HG03175 (cell line): ENCODE data around the gene CD99.
"Not testable (repeated sequence)": the region's sequence is repeated elsewhere in the genome, so short reads cannot be mapped to it uniquely, and the experiment has no call there.

Experiments used
- ATAC-seq: cut with Tn5 transposase; IDR thresholded peaks from one replicate; pipeline ENCODE4 v1.9.1; 2021; ENCODE audit warnings: mild to moderate bottlenecking, moderate library complexity; ENCODE audit not compliant: unreplicated experiment

Gene CD99

DNA sequence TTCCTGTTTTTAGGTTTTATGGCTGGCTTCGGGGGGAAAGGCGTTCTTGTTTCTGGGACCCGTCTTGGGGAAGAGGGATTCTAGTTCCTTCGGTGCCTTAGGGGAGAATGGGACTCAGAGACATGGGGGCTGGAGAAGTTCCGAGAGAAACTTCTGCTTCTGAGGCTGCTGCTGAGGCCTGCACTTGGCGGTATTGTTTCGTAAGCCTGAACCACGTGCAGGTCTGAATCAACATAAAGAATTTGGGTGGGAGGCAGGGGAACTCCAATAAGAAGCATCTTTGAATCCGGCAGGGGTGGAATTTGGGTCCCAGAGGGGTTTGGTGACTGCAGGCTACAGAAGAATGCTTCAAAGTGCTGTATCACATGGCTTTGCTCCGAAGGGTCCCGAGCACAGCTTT, 75.8 kb downstream of the CD99 start:
- no peak for ATAC-seq

DNA sequence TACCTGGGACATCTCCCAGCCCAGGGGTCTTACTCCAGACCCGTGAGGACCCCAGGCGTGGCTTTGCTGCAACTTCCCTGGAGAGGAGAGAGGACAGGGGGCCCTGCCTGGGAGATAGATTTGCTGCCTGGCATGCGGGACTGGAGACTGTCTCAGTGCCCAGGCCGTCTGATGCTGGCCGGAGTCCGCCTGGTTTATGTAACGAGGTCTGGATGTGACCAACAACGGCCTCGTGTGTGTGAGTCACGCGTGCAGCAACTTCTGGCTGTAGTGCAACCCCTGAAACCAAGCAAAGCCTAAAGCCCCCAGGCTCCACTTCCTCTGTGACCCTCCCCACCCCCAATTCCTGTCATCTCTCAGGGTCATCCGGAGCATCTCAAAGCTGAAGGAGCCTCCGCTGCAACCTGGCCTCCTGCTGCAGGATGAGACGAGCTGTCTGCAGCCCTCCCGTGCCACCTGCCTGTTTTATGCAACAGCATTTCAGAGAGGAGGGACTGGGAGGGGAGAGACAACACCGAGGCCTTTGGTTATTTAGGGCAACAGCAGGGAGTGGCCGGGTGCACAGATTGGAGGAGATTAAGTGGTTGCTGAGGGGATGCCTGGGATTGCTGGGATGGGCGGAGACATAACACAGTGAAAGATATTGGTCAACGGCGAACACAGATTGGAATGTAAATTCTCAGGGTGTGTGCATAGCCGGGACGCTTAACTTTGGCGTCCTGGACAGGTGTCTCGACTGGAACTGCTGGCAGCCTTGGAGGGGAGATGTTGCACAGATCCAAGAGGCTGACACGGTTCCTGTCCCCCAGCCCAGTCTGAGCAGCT, 76.7 kb downstream of the CD99 start:
- ATAC-seq = no peak

DNA sequence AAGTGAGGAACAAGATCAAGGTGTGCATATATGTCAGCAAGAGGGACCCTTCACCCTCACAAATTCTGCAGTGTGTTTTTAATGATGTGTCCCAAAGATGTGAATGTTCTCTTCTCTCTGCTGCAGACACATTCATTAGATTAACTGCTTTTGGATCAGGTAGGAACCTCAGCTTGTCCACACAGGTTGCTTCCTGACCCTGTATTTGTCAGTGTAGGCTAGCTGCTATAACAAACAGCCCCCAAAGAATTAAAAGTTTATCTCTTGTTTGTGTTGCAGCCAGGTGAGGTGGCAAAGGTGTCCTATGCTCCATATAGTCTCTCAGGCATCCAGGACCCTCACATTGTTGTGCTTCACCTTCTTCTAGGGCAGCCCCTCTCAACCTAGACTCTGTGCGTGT, 78.5 kb downstream of the CD99 start:
- no peak for ATAC-seq

DNA sequence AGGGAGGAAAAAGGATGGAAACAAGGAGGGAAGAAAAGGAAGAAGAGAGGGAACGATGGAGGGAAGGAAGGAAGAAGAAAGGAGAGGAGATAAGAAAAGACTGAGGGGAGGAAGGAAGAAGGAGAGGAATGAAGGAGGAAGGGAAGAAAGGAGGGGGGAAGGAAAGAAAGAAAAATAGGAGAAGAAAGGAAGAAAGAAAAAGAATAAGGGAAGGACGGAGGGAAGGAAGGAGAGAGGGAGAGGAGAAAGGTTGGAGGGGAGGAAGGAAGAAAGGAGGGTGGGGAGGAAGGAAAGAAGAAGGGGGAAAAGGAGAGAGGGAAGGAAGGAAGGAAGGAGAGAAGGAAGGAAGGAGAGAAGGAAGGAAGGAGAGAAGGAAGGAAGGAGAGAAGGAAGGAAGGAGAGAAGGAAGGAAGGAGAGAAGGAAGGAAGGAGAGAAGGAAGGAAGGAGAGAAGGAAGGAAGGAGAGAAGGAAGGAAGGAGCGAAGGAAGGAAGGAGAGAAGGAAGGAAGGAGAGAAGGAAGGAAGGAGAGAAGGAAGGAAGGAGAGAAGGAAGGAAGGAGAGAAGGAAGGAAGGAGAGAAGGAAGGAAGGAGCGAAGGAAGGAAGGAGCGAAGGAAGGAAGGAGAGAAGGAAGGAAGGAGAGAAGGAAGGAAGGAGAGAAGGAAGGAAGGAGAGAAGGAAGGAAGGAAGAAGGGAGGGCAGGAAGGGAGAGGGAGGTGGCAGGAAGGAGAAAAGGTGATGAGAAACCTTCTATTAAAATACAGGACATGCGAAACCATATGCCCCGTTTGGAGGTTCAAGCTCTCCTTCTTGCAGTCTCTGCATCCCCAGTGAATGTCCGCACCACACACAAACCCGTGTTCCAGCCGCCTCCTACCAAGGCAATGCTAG, 82.3 kb downstream of the CD99 start:
- ATAC-seq = not testable (repeated sequence)

DNA sequence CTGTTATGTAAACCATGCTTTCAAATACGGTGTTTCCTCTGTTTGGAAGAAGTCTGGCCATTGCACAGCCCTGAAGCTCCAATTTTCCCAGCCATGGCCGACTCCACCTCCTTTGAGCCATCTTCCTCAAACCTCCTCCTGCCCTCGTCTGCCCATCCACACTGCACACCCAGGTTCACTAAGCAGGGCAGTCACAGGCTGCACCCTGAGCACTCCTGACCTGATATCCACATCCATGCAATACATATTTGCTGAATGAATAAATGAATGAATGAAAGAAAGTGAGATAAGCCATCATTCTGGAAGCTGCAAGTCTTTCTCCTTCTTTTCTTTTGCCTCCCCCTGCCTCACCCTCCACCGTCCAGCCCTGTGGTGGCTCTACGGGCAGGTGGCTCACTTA, 83.0 kb downstream of the CD99 start:
- no peak for ATAC-seq

DNA sequence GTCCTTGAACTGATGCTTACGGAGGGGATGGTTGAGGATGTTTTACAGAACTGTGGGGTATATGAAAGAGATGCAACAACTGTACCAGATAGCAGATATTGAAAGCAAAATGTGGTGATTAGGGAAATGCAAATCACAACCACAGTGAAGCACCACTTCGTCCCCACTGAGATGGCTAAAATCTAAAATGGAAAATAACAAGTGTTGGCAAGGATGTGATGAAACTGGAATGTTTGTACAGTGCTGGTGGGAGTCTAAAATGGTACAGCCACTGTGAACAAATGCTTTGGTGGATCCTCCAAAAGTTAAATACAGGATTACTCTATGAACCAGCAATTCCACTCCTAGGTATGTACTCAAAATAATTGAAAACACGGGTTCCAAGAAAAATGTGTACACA, 83.7 kb downstream of the CD99 start:
- no peak for ATAC-seq

DNA sequence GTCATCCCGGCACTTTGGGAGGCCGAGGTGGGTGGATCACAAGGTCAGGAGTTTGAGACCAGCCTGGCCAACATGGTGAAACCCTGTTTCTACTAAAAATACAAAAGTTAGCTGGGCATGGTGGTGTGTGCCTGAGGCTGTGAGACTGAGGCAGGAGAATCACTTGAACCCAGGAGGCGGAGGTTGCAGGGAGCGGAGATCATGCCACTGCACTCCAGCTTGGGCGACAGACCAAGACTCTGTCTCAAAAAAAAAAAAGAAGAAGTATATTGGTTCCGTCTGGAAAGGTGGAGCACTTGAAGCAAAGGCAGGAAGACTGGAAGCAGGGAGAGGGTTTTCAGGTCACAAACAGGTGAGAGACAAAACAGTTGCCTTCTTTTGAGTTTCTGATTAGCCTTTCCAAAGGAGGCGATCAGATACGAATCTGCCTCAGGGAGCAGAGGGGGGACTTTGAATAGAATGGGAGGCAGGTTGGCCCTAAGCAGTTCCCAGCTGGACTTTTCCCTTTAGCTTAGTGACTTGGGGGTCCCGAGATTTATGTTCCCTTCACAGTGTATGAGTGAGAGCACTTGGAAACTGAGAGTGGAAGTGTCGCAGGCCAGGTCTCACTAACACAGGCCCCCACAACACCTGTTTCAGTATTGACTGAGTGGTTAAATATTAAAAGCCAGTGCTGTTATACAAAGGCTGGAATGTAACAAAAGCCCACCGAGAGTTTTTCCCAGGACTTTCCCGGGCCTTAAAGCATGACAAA, 89.6 kb downstream of the CD99 start:
- not testable (repeated sequence) for ATAC-seq

DNA sequence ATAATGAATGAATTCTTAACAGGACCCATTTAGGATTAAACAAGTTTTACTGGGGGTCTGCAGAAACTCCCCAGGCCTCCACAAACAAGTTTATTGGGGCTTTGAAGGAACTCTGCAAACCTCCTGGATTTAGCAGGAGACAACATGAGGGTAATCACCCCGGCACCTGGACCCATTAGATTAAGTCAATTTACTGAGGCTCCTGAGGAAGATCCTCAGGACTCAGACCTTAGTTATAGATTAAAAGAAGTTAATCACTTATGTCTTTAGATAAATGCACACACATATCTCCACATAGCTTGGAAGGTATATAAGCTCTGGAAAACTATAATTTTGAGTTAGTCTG, 90.1 kb downstream of the CD99 start:
- ATAC-seq = no peak

DNA sequence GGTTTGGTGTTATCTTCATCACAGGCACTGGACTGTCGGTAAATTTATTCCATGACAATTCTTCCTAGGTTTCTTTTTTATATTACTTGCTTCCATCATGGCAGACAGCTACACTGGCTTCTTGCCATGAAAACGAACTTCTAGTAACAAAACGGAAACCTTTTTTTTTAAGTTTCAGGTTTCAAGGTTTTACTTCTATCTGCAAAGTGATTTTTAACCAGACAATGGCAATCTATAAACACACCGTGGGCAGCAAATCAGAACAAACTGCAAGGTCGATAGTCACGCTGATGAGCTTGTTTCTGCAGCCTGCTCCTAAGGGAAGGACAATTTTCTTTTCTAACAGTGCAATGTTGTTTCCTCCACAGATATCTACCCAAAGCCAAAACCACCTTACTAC, 90.6 kb downstream of the CD99 start:
- ATAC-seq = no peak

DNA sequence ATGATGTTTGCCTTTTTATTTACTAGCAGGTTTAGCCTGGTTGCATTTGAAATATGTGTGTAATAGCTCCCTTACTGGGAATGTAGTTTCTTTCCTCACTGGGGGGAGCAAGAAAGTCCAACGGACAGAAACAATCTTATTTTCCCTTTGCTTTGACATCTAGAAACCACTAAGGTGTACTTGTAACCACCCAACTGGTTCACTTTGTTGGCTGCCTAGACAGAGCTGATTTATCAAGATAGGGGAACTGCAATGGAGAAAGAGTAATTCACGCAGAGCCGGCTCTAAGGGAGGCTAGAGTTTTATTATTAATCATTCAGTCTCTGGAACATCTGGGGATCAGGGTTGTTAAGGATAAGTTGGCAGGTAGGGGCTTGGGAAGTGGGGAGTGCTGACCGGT, 91.1 kb downstream of the CD99 start:
- ATAC-seq = no peak

DNA sequence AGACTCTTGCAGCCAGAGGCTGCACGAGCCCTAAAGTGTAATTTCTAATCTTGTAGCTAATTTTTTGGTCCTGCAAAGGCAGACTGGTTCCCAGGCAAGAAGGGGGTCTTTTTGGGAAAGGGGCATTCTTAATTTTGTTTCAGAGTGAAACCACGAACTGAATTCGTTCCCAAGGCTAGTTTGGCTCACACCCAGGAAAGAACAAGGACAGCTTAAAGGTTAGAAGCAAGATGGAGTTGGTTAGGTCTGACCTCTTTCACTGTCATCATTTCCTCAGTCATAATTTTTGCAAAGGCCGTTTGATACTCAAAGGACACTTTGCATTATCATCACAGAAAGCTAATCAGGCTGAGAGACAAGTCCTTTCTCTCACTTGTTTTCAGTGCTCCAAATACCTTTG, 91.7 kb downstream of the CD99 start:
- no peak for ATAC-seq

DNA sequence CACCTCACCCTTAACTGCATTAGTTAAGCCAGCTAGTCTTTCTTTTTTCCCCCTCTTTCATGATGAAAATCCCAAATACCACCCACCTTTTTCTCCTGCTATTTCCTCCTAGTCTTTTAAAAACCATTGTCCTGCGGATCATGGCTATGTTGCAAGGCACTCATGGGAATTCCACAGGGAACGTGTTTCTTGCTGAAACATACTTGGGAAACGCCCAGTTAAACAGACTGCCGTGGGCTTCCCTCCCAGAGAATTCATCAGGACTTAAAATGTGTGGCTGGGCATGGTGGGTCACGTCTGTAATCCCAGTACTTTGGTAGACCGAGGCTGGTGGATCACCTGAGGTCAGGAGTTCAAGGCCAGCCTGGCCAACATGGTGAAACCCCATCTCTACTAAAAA, 92.9 kb downstream of the CD99 start:
- ATAC-seq = no peak

DNA sequence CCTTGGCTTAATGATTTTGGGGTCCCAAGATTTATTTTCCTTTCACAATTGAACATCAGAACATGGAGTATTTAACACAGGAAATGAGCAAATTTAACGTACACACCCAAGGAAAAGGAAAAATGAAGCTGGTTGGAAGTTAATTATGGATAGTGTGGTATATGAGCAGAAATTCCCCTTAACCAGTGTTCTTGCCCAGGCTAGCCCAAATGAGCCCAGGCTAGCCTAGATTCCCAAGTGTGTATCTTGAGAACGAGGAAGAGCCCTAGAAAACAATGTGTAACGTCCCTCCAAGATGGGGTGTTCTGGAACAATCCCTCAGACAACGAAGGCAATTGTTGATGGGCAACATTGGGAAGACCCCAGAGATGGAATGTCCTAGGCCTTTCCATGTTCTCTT, 94.4 kb downstream of the CD99 start:
- ATAC-seq = no peak

DNA sequence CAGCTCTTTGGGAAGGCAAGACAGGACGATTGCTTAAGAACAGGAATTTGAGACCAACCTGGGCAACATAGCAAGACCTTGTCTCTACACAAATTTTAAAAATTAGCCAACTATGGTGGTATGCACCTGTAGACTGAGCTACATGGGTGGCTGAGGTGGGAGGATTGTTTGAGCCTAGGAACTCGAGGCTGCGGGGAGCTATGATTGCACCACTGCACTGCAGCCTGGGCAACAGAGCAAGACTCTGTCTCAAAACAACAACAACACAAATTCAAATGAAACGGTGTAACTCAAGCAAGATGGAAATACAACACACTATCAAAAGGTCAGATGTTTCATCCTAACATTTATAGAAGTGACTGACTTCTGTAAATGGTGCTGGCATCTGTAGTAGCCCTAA, 97.9 kb downstream of the CD99 start:
- no peak for ATAC-seq

DNA sequence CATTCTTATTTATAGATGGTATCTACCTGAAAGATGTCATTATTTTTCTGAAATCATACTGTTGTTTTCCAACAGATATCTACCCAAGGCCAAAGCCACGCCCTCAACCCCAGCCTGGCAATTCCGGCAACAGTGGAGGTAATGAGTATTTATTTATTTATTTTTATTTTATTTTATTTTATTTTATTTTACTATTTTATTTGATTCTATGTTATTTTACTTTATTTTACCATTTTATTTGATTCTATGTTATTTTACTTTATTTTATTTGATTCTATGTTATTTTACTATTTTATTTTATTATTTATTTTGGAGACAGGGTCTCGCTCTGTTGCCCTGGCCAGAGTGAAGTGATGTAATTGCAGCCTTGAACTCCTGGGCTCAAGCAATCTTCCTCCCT, 98.5 kb downstream of the CD99 start:
- ATAC-seq = no peak
